CD4-positive, alpha-beta memory T cell (primary cell): Measurements from ENCODE around the gene SPON1. TPM values are rescaled to one million over a fixed set of nuclear protein-coding genes. Genes with fewer than 3 reads are reported as not detected.
A peak's percentile ranks its signal among the peaks of the same experiment; 100 is the strongest.

Experiments
- CTCF ChIA-PET: fragments of 350-600 bp; sonication (Branson Sonifier 250); formaldehyde crosslinking; loops from one replicate; lab custom pipeline; 2021; ENCODE audit warnings: inconsistent platforms; ENCODE audit not compliant: partially characterized antibody; lab: Charles Lee
- POLR2A ChIA-PET: fragments of 350-600 bp; sonication (Branson Sonifier 250); formaldehyde crosslinking; loops from one replicate; lab custom pipeline; 2021; ENCODE audit not compliant: partially characterized antibody; lab: Charles Lee
- DNase-seq, 5 donors: peaks; one replicate each; pipeline versions ENCODE4 v3.0.0 to v3.0.0-alpha.2; 2020 to 2022; ENCODE audit warnings: mixed read lengths in 1 of 5
- H3K27ac ChIP-seq: one replicate; pipeline ENCODE4 v1.7.0; 2013; ENCODE audit warnings: low read depth, low read length
- H3K27me3 ChIP-seq: 2 replicates; pipeline ENCODE4 v1.7.0; 2013; ENCODE audit warnings: mild to moderate bottlenecking, low read length, moderate library complexity; ENCODE audit not compliant: insufficient read depth
- H3K36me3 ChIP-seq: 2 replicates; pipeline ENCODE4 v1.7.0; 2013; ENCODE audit warnings: mild to moderate bottlenecking, low read length, moderate library complexity; ENCODE audit not compliant: insufficient read depth
- H3K4me1 ChIP-seq: 2 replicates; pipeline ENCODE4 v1.7.0; 2013; ENCODE audit warnings: mild to moderate bottlenecking, low read length, moderate library complexity; ENCODE audit not compliant: insufficient read depth
- H3K4me3 ChIP-seq, 2 donors: one replicate each; pipeline ENCODE4 v1.7.0; 2013; ENCODE audit warnings: low read length in 2 of 2, mild to moderate bottlenecking in 1 of 2
- H3K9me3 ChIP-seq, 2 donors: one replicate each; pipeline ENCODE4 v1.7.0; 2013; ENCODE audit warnings: low read length in 2 of 2, control low read depth in 1 of 2; ENCODE audit not compliant: control insufficient read depth in 1 of 2
- H3K27ac Mint-ChIP-seq, 7 donors: one replicate each; pipeline ENCODE4 v1.8.0; 2020 to 2021; ENCODE audit warnings: mixed read lengths in 7 of 7, mild to moderate bottlenecking in 6 of 7, inconsistent platforms in 3 of 7, moderate library complexity in 3 of 7
- H3K27me3 Mint-ChIP-seq, 2 donors: one replicate each; pipeline ENCODE4 v1.8.0; 2020 to 2021; ENCODE audit warnings: mixed read lengths in 2 of 2
- H3K36me3 Mint-ChIP-seq, 2 donors: one replicate each; pipeline ENCODE4 v1.8.0; 2020 to 2021; ENCODE audit warnings: mixed read lengths in 2 of 2, inconsistent platforms in 1 of 2, mild to moderate bottlenecking in 1 of 2
- H3K4me1 Mint-ChIP-seq, 4 donors: one replicate each; pipeline ENCODE4 v1.8.0; 2020 to 2021; ENCODE audit warnings: mixed read lengths in 4 of 4, mild to moderate bottlenecking in 1 of 4
- H3K4me3 Mint-ChIP-seq, 8 donors: one replicate each; pipeline ENCODE4 v1.8.0; 2020 to 2021; ENCODE audit warnings: mixed read lengths in 8 of 8, mild to moderate bottlenecking in 7 of 8, moderate library complexity in 6 of 8, inconsistent platforms in 3 of 8
- H3K9me3 Mint-ChIP-seq, 8 donors: one replicate each; pipeline ENCODE4 v1.8.0; 2020 to 2021; ENCODE audit warnings: mixed read lengths in 8 of 8, mild to moderate bottlenecking in 5 of 8, inconsistent platforms in 3 of 8, moderate library complexity in 1 of 8
- intact Hi-C: fragments of 100-400 bp; cut with micrococcal nuclease; formaldehyde crosslinking; loops from one replicate; pipeline ENCODE4 v1.15.1; 2023
- polyA plus RNA-seq, 2 donors: library from polyadenylated mRNA; unstranded; fragments of 300-500 nt; fragmentation: Illumina TruSeq; gene quantifications; one replicate each; pipeline ENCODE4 v1.2.3, GENCODE V29; 2021
- total RNA-seq, 2 experiments: library from RNA; stranded (reverse); gene quantifications; one replicate each; pipeline ENCODE4 v1.2.3, GENCODE V29; 2021

Gene SPON1
- total and polyA plus RNA-seq, 4 experiments from 2014 or later, result 2.0 to 60.4 (median 30.6) TPM

DNA sequence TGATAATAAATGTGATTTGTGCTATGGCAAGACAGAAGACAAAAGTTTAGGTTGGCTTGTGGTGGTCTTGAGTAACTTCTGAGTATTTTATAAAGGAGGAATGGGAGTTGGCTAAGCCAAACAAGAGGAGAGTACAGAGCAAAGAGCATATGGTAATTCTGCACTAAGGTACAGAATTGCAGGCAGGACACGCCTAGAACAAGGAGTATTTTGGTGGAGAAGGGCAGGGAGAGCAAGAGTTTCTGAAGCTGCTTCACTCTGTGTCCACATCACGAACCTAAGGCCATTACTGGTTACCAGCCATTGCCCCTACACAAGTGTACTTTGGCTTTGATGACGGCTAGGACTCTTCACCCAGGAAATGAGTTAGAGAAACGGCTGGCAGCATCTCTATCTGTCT lies 170.9 kb downstream of the SPON1 start:
- Mint-ChIP-seq H3K27me3 (no peaks in the 10 kb centered on the region), H3K4me3 (no peak overlapping the region), H3K36me3 (peaks cover 10 to 12% of the 10 kb centered on the region in 2 donors), H3K9me3 (peaks cover 0 to 4% (median 0%) of the 10 kb centered on the region in 8 donors), H3K27ac (peak overlapping the region in 1 of 7 donors; percentile 1), H3K4me1 (no peaks in the 10 kb centered on the region)
- H3K4me3 ChIP-seq, result no peak overlapping the region
- POLR2A ChIA-PET, result no interaction called here
- no peak overlapping the region for H3K27ac ChIP-seq
- no peaks in the 10 kb centered on the region for H3K9me3 ChIP-seq
- H3K4me1 ChIP-seq, result no peaks in the 10 kb centered on the region
- CTCF ChIA-PET, result interaction anchor here (1.5 kb wide), 1 partner anchor 16 kb away, joined by 4 read pairs; no protein-coding TSS in a partner anchor
- DNase-seq, result no peak
- intact Hi-C loops, result no loop called here
- no peaks in the 10 kb centered on the region for H3K36me3 ChIP-seq
- H3K27me3 ChIP-seq, result no peaks in the 10 kb centered on the region

GRCh38 chr11:14136561-14136960 lies 174.0 kb downstream of the SPON1 start:
- Histone ChIP-seq H3K27ac (no peak overlapping the region), H3K4me3 (no peak overlapping the region), H3K9me3 (no peaks in the 10 kb centered on the region), H3K4me1 (no peaks in the 10 kb centered on the region), H3K27me3 (no peaks in the 10 kb centered on the region), H3K36me3 (no peaks in the 10 kb centered on the region)
- Mint-ChIP-seq H3K4me1 (no peaks in the 10 kb centered on the region), H3K27ac (no peak overlapping the region), H3K36me3 (peaks cover 8 to 10% of the 10 kb centered on the region in 2 donors), H3K27me3 (no peaks in the 10 kb centered on the region), H3K4me3 (no peak overlapping the region), H3K9me3 (no peaks in the 10 kb centered on the region)
- ChIA-PET CTCF (interaction anchor here (1.0 kb wide), 1 partner anchor 12 kb away, joined by 4 read pairs; no protein-coding TSS in a partner anchor), POLR2A (no interaction called here)
- DNase-seq, result no peak
- intact Hi-C loops, result no loop called here

GRCh38 chr11:14137284-14137683 lies 174.8 kb downstream of the SPON1 start:
- H3K27me3 Mint-ChIP-seq, result no peaks in the 10 kb centered on the region
- ChIA-PET CTCF (no interaction called here), POLR2A (no interaction called here)
- no peaks in the 10 kb centered on the region for H3K36me3 ChIP-seq
- no peaks in the 10 kb centered on the region for H3K27me3 ChIP-seq
- no peak overlapping the region for H3K4me3 Mint-ChIP-seq
- no peak for DNase-seq
- no peaks in the 10 kb centered on the region for H3K4me1 Mint-ChIP-seq
- no peak overlapping the region for H3K4me3 ChIP-seq
- H3K4me1 ChIP-seq, result no peaks in the 10 kb centered on the region
- no peak overlapping the region for H3K27ac Mint-ChIP-seq
- no peak overlapping the region for H3K27ac ChIP-seq
- intact Hi-C loops, result no loop called here
- no peaks in the 10 kb centered on the region for H3K9me3 Mint-ChIP-seq
- H3K9me3 ChIP-seq, result no peaks in the 10 kb centered on the region
- H3K36me3 Mint-ChIP-seq, result peaks cover 8 to 10% of the 10 kb centered on the region in 2 donors

- ChIA-PET CTCF (interaction anchor here (0.9 to 1.8 kb wide), 2 partner anchors 8 to 368 kb away, joined by 3 to 6 read pairs; no protein-coding TSS in a partner anchor), POLR2A (no interaction called here)
- Mint-ChIP-seq H3K4me1 (peaks cover 0 to 2% (median 0%) of the 10 kb centered on the region in 4 donors), H3K9me3 (no peaks in the 10 kb centered on the region), H3K27ac (peak overlapping the region in 1 of 7 donors; percentile 73), H3K36me3 (peaks cover 2 to 9% of the 10 kb centered on the region in 2 donors), H3K27me3 (no peaks in the 10 kb centered on the region), H3K4me3 (no peak overlapping the region)
- Histone ChIP-seq H3K9me3 (no peaks in the 10 kb centered on the region), H3K4me3 (no peak overlapping the region), H3K36me3 (no peaks in the 10 kb centered on the region), H3K4me1 (no peaks in the 10 kb centered on the region), H3K27ac (no peak overlapping the region), H3K27me3 (no peaks in the 10 kb centered on the region)
- intact Hi-C loops, result no loop called here
- no peak for DNase-seq
Observed at GRCh38 chr11:14140991-14141390, 178.5 kb downstream of the SPON1 start.

- intact Hi-C loops, result no loop called here
- CTCF ChIA-PET, result interaction anchor here (0.9 to 1.8 kb wide), 3 partner anchors 8 to 369 kb away, joined by 3 to 6 read pairs (median 3); no protein-coding TSS in a partner anchor
- H3K4me1 Mint-ChIP-seq, result peaks cover 0 to 2% (median 0%) of the 10 kb centered on the region in 4 donors
Observed at GRCh38 chr11:14141676-14142075, 179.2 kb downstream of the SPON1 start.

GRCh38 chr11:14144934-14145333 lies 182.4 kb downstream of the SPON1 start:
- peaks cover 0 to 2% of the 10 kb centered on the region in 2 donors for H3K36me3 Mint-ChIP-seq
- Histone ChIP-seq H3K36me3 (no peaks in the 10 kb centered on the region), H3K9me3 (no peaks in the 10 kb centered on the region), H3K4me3 (no peak overlapping the region), H3K27me3 (no peaks in the 10 kb centered on the region), H3K4me1 (no peaks in the 10 kb centered on the region), H3K27ac (no peak overlapping the region)
- no peaks in the 10 kb centered on the region for H3K9me3 Mint-ChIP-seq
- H3K27ac Mint-ChIP-seq, result no peak overlapping the region
- no peak overlapping the region for H3K4me3 Mint-ChIP-seq
- H3K27me3 Mint-ChIP-seq, result no peaks in the 10 kb centered on the region
- intact Hi-C loops, result no loop called here
- no peak for DNase-seq
- CTCF ChIA-PET, result no interaction called here
- peaks cover 0 to 5% (median 1%) of the 10 kb centered on the region in 4 donors for H3K4me1 Mint-ChIP-seq
- POLR2A ChIA-PET, result no interaction called here

More at GRCh38 chr11:14141676-14142075, 179.2 kb downstream of the SPON1 start:
- no peaks in the 10 kb centered on the region for H3K9me3 Mint-ChIP-seq
- Histone ChIP-seq H3K27ac (no peak overlapping the region), H3K4me1 (no peaks in the 10 kb centered on the region), H3K4me3 (no peak overlapping the region), H3K36me3 (no peaks in the 10 kb centered on the region), H3K27me3 (no peaks in the 10 kb centered on the region), H3K9me3 (no peaks in the 10 kb centered on the region)
- DNase-seq, result no peak
- peaks cover 0 to 6% of the 10 kb centered on the region in 2 donors for H3K36me3 Mint-ChIP-seq
- no peak overlapping the region for H3K4me3 Mint-ChIP-seq
- H3K27ac Mint-ChIP-seq, result no peak overlapping the region
- H3K27me3 Mint-ChIP-seq, result no peaks in the 10 kb centered on the region
- POLR2A ChIA-PET, result no interaction called here

DNA sequence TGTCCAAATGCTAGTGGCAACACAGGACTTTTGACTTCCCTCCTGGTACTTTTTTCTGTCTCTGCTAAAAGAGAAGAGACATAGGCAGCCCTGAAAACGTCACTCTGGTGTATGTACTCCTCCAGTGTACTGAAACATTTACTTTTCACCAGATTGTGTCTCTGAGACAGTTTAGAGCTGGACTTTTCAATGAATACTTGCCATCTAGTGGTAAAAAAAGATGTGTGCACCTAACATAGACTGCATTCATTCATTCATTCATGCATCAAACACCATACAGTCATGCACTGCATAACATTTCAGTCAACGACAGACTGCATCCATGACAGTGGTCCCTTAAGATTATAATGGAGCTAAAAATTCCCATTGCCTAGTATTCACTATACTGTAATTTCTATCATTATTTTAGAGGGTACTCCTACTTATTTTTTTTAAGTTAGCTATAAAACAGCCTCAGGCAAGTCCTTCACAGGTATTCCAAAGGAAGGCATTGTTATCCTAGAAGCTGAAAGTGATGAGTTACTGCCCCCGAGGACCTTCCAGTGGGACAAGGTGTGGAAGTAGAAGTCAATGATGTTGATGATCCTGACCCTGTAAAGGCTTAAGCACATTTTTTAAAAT lies 186.2 kb downstream of the SPON1 start:
- H3K4me1 Mint-ChIP-seq, result peaks cover 0 to 4% (median 1%) of the 10 kb centered on the region in 4 donors
- DNase-seq, result peak in 4 of 5 donors; percentile 39 to 51 (median 42)
- intact Hi-C loops, result loop anchor here (1.0 to 2.0 kb wide), 5 partner anchors 100 to 376 kb away; no protein-coding TSS in a partner anchor
- no peak overlapping the region for H3K4me3 ChIP-seq
- POLR2A ChIA-PET, result interaction anchor here (0.6 to 1.6 kb wide), 7 partner anchors 185 to 376 kb away, joined by 3 to 10 read pairs (median 7); no protein-coding TSS in a partner anchor
- no peaks in the 10 kb centered on the region for H3K27me3 ChIP-seq
- H3K4me3 Mint-ChIP-seq, result no peak overlapping the region
- peaks cover 0 to 9% (median 6%) of the 10 kb centered on the region in 8 donors for H3K9me3 Mint-ChIP-seq
- peaks cover 2 to 4% of the 10 kb centered on the region in 2 donors for H3K36me3 Mint-ChIP-seq
- peaks cover 0 to under 1% of the 10 kb centered on the region in 2 donors for H3K9me3 ChIP-seq
- CTCF ChIA-PET, result interaction anchor here (0.6 to 7.7 kb wide), 42 partner anchors 8 to 759 kb away, joined by 3 to 140 read pairs (median 4); partner anchors contain the start of gene SPON1
- peak overlapping the region in 1 of 7 donors; percentile 10 for H3K27ac Mint-ChIP-seq
- no peaks in the 10 kb centered on the region for H3K4me1 ChIP-seq
- H3K27ac ChIP-seq, result no peak overlapping the region
- no peaks in the 10 kb centered on the region for H3K27me3 Mint-ChIP-seq
- H3K36me3 ChIP-seq, result no peaks in the 10 kb centered on the region
